ENCODE measurements around the gene GRAMD1A. TPM values are rescaled to one million over a fixed set of nuclear protein-coding genes. Genes with fewer than 3 reads are reported as not detected.

GRAMD1A gene
- total RNA-seq, 1 donor from 2014 or later, result 67.4 TPM

DNA sequence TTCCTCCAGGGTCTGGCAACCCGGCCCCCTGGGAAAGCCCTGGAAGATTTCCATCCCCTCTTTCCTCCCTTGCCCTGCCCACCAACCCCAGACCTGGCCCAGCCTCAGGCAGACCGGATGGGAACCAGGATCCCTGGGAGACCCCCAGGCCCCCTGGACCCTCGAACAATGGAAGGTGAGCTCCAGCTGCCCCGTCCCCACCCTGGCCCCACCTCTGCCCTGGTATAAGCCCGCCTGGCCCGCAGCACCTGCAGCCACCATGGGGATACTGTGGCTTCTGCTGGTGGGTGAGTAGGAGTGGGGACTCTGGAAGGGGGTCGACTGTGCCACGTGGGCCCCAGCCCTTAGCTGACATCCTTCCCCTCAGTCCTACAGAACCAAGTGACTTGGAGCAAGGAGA is 73.8 kb downstream of the GRAMD1A start:
- no peaks in the 10 kb centered on the region for H3K36me3 Mint-ChIP-seq (ENCODE audit: low read depth, unreplicated experiment)

DNA sequence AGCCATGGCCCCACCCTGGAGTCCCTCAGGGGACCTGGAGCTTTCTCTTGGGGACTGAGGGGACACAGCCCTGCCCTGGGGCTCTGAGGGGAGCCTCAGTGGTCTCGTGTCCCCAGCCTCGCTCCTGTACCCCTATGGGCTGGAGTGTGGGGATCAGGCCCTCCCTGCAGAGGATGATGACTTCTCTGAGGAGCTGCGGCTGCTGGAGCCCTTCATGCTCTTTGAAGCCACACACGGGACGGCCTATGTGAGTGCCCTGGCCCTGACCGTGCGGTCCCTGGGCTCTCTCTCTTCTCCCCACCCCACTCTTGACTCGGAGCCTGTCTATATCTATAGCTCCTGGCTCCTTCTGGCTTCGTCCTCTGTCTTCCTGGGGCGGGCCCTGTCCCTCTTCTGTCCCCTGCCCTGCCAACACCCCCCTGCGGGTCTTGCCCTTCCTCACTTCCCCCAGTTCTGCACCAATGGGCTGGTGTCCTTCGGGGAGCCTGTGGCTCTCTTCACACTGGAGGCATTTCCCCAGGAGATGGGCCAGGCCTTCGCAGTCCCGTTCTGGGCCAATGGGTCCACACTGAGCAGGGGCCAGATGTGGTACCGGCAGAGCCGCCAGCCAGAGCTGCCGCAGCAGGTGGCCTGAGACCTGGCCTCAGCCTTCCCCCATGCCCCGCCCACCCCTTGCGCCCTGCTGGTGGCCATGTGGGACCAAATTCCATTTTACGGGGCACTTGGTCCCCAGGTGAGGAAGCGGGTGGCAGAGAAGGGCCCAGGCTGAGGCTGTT is 74.5 kb downstream of the GRAMD1A start:
- FAIRE-seq (no peak), DNase-seq (ENCODE audit: low read depth) (no peak)
- Histone ChIP-seq H3K36me3 (ENCODE audit: insufficient read depth, low read length) (no peaks in the 10 kb centered on the region), H3K27me3 (ENCODE audit: insufficient read depth, low read length) (no peaks in the 10 kb centered on the region), H3K4me1 (ENCODE audit: insufficient read depth, low read length) (no peaks in the 10 kb centered on the region), H3K79me2 (ENCODE audit: insufficient read depth, low read length) (no peaks in the 10 kb centered on the region), H3K9ac (ENCODE audit: low read length) (no peak overlapping the region), H3K4me2 (ENCODE audit: low read length) (no peak overlapping the region), H3K4me3 (ENCODE audit: insufficient read depth, low read depth, low read length) (no peak overlapping the region), H2AFZ (ENCODE audit: low read depth, low read length) (no peak overlapping the region), H3K27ac (ENCODE audit: low read depth, low read length) (no peak overlapping the region), H3K9me3 (ENCODE audit: insufficient read depth, low read depth, low read length) (peaks cover 4% of the 10 kb centered on the region), H4K20me1 (ENCODE audit: insufficient read depth, low read length) (no peaks in the 10 kb centered on the region)
- no peak for TF ChIP-seq EZH2 (IDR thresholded peaks at IDR 0.05; ENCODE audit: insufficient read depth, low read length)
- TF ChIP-seq, protein P1, sequence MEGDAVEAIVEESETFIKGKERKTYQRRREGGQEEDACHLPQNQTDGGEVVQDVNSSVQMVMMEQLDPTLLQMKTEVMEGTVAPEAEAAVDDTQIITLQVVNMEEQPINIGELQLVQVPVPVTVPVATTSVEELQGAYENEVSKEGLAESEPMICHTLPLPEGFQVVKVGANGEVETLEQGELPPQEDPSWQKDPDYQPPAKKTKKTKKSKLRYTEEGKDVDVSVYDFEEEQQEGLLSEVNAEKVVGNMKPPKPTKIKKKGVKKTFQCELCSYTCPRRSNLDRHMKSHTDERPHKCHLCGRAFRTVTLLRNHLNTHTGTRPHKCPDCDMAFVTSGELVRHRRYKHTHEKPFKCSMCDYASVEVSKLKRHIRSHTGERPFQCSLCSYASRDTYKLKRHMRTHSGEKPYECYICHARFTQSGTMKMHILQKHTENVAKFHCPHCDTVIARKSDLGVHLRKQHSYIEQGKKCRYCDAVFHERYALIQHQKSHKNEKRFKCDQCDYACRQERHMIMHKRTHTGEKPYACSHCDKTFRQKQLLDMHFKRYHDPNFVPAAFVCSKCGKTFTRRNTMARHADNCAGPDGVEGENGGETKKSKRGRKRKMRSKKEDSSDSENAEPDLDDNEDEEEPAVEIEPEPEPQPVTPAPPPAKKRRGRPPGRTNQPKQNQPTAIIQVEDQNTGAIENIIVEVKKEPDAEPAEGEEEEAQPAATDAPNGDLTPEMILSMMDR (IDR thresholded peaks at IDR 0.05; ENCODE audit: insufficient read depth, low read depth, low read length), result no peak
- Mint-ChIP-seq H3K27me3 (ENCODE audit: low read depth, unreplicated experiment) (peaks cover 29% of the 10 kb centered on the region), H3K4me3 (ENCODE audit: unreplicated experiment) (no peak overlapping the region), H3K9me3 (ENCODE audit: unreplicated experiment) (no peaks in the 10 kb centered on the region), H3K27ac (ENCODE audit: unreplicated experiment) (no peak overlapping the region), H3K36me3 (ENCODE audit: low read depth, unreplicated experiment) (no peaks in the 10 kb centered on the region), H3K4me1 (ENCODE audit: low read depth, unreplicated experiment) (no peaks in the 10 kb centered on the region)

More for the DNA sequence above, 73.8 kb downstream of the GRAMD1A start:
- H3K4me3 ChIP-seq (ENCODE audit: insufficient read depth, low read depth, low read length), result no peak overlapping the region
- H3K4me1 ChIP-seq (ENCODE audit: insufficient read depth, low read length), result no peaks in the 10 kb centered on the region
- H3K27me3 ChIP-seq (ENCODE audit: insufficient read depth, low read length), result no peaks in the 10 kb centered on the region
- FAIRE-seq (no peak), DNase-seq (ENCODE audit: low read depth) (no peak)
- TF ChIP-seq, protein P1 (IDR thresholded peaks at IDR 0.05; ENCODE audit: insufficient read depth, low read depth, low read length), result no peak
- no peak for TF ChIP-seq EZH2 (IDR thresholded peaks at IDR 0.05; ENCODE audit: insufficient read depth, low read length)
- H3K27ac Mint-ChIP-seq (ENCODE audit: unreplicated experiment), result no peak overlapping the region
- no peaks in the 10 kb centered on the region for H3K79me2 ChIP-seq (ENCODE audit: insufficient read depth, low read length)
- H3K27ac ChIP-seq (ENCODE audit: low read depth, low read length), result no peak overlapping the region
- H3K4me1 Mint-ChIP-seq (ENCODE audit: low read depth, unreplicated experiment), result no peaks in the 10 kb centered on the region
- no peaks in the 10 kb centered on the region for H3K9me3 Mint-ChIP-seq (ENCODE audit: unreplicated experiment)
- no peak overlapping the region for H3K4me3 Mint-ChIP-seq (ENCODE audit: unreplicated experiment)
- H3K27me3 Mint-ChIP-seq (ENCODE audit: low read depth, unreplicated experiment), result peaks cover 24% of the 10 kb centered on the region
- H3K36me3 ChIP-seq (ENCODE audit: insufficient read depth, low read length), result no peaks in the 10 kb centered on the region
- peaks cover 4% of the 10 kb centered on the region for H3K9me3 ChIP-seq (ENCODE audit: insufficient read depth, low read depth, low read length)
- H4K20me1 ChIP-seq (ENCODE audit: insufficient read depth, low read length), result no peaks in the 10 kb centered on the region
- H3K9ac ChIP-seq (ENCODE audit: low read length), result no peak overlapping the region
- no peak overlapping the region for H3K4me2 ChIP-seq (ENCODE audit: low read length)
- no peak overlapping the region for H2AFZ ChIP-seq (ENCODE audit: low read depth, low read length)

Data from astrocyte (in vitro differentiated cells and primary cell).